Smooth muscle cell of the brain vasculature (primary cell): ENCODE results near the gene TPST2.
A peak's percentile ranks its signal among the peaks of the same experiment; 100 is the strongest.

ENCODE experiments used
- DNase-seq: peaks from one replicate; pipeline ENCODE4 v3.0.0-alpha.2; 2012; ENCODE audit warnings: low read depth, low spot score

The TPST2 gene

DNA sequence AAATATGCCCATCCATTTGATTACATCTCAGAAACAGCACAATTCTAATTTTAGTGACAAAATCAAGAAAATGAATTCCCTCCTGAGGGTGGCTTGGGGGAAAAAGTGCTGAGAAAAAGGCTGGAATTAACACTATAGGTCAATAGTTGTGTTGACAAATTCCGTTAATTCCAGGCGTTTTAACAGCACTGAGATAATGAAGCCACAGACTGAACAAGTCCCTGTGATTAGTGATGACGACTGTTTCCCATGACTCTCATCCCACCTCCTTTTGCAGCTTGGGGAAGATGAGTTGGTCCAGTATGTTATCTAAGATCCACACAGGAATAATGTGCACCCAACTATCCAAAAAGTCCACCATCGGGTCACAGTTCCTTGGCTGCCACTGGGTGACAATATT is 93.5 kb downstream of the TPST2 start:
- DNase-seq: no peak

DNA sequence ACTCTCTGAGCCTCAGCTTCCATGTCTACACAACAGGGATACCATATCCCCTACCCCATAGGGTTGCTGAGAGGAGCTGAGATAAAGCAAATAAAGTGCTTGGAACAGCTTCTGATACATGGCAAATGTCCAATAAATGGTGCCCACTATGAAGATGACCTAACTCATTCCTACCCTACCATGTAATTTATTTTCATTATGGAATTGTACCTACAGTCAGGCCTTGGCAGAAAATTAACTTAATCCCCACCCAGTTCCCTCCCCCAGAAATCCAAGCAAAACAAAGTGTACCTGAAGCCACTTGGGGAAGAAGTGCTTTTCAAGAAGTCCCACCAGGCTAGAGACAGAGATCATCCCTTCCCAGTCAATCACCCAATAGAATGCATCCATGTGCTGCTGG is 95.4 kb downstream of the TPST2 start:
- no peak for DNase-seq

DNA sequence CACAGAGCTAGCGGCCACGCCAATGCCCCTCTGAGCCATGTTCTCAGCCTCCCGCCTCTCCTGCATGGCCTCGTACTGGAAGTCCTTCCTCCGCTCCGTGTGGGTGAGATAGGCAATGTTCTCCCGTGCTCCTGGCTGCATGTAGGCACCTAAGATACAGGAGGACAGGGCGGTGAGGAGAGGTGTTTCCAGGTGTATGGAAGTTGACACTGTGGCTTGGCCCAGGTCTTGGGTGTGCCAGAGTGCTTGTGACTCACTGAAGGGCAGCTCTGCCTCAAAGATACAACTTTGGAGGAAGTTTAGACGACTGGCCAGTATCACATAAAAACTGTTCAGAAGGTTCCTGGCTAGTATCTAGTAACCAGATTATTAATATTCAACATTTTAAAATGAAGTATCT is 97.7 kb downstream of the TPST2 start:
- no peak for DNase-seq

DNA sequence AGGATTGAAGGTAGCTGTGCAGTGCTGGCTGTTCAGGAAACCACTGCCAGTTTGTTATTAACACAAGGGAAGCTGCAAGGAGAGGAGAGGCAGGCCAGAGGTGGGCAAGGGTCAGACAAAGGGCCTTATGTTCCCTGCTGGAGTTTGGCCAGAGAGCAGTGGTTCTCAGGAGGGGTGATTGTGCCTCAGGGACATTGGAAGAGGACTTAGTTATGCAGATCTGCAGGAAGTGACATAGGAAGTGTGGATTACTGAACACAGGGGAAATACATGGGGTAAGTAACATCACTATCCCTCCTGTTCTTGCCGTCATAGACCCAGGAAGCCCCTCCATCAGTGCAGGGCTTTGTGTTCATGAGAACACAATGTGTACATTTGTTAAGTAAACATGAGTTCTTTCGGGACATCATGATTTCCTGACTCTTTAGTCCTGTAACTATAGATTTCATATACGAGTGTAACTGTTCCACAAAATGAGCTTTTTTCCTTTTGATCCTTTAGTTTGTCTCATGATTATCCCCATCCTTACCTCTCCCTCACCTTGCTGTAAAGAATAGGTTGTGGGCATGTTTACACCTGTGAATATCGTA is 100.4 kb downstream of the TPST2 start:
- DNase-seq: no peak

DNA sequence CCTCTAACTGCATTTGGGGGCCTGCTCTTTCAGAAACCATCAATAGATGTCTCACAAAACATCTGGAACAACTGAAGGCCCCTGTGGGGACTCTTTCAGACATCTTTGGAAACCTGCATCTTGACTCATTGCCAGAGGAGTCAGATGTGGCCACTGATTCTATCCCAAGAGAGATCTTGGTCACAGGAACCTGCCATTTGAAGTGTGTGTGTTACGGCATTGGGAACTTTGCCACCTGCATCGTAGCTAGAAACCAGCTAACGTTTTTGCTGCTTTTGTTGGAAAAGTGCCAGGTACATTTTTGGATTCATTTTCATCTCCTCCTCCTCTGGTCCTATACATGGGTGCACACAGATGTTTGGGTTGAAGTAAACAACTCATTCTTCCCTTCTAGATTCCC is 101.9 kb downstream of the TPST2 start:
- no peak for DNase-seq

DNA sequence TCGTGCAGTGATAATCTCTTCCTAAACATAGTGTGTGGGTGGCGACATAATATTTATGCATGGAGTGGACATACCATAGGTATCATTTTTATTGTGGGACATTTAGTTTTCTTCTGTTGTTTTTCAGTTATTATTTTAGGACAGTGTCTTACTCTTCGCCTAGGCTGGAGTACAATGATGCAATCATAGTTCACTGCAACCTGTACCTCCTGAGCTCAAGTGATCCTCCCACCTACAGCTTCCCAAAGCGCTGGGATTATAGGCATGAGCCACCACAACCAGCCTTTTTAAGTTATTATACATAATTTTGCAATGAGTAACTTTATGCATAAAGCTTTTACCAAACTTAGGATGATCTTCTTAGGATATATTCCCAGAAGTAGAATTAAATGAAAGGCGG is 103.5 kb downstream of the TPST2 start:
- DNase-seq: no peak

DNA sequence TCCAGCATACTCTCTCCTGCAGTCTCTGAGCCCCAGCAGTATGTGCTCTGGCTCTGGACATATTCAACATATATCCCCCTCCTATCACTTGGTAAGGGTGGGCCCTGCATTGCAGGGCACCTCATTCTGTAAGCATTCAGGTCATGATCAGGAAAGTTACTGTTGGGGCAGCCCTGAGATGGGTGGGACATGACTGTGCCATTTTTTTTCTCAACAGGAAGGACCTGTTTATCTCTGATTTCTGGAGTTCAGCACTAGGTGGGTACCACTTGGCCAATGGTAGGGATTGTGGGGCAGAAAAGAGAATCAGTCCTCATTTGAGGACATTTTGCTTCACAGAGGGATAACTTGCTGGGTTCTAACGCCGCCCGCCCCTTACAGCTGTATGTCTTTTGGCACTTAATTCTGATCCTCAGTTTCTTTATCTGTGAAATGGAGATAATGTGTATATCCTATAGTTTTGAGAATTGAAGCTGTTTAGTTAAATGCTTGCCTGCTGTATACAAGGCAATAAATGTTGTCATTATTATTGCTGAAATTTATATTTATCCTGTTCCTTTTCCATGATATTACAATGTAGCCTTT is 104.0 kb downstream of the TPST2 start:
- no peak for DNase-seq

DNA sequence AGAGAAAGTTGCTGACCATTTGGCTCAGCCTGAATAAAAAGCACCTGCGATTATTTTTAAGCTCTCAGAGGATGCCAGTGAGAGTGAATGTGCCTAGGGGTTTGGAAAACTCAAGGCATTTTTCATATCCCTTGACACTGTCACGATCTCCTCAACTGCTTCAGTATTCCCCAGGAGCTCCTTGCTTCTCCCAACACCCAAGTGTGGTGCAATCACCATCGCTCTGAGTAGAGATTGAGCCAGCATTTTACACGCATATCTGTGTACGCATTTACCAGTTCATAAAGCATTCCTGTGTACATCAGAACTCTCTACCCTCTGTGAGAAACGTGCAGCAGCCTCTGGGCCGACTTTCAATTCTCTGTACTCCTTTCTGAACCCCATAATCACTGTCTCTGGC is 104.9 kb downstream of the TPST2 start:
- DNase-seq: no peak

DNA sequence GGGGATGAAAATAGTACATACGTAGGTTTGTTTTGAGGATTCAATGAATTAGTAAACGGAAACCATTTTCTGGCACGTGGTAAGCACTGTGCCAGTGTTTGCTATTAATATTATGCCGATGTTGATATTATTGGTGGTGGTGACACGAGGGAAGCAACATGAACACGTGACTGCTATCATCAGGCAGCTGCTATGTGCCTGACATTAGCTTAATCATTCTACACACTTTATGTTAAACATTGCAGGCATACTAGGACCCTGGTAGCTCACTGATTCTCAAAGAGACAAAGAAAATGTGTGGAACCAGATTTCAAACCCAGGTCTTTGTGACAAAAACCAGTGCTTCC is 105.6 kb downstream of the TPST2 start:
- no peak for DNase-seq

DNA sequence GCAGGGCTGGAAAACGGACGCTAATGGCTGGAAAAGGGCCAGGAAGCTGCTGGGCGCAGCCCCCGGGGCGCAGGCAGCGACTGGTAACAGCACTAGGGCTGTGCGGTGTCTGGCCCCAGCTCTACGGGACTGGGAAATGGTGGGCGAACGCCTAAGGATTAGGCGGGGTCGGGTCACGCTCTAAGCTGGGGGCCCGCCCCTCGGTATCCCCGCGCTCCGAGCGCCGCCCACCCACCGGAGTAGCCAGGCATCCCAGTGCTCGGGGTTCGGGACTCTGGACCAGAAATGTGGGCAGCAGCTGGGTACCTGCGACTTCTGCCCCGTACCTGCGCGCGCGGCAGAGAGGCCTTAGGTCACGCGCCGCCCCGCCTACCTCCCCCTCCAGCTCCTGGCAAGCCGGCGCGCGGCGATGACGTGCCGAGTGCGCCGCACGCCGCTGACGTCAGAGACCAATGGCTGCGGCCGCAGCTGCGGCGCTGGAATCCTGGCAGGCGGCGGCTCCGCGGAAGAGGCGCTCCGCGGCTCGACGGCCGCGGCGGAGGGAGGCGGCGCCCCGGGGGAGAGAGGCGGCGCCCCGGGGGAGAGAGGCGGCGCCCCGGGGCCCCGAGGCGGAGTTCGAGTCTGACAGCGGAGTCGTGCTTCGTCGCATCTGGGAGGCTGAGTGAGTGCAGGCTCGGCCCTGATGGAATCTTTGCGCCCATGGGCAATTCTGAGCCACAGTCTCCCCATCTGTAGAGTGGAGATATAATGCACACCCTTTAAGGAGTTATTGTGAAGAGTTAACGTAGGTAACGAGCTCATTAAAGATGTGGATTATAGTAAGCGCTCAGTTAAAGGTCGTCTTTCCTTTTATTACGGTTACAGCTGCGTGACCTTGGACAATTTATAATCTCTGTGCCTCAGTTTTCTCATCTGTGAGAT is 106.2 kb downstream of the TPST2 start, which contains the start of the genes HPS4 and SRRD:
HPS4 (minus strand) TSS at position 345 of the 921 bp plus-strand sequence. CDS start 2,021 bp downstream, outside the sequence.
SRRD (plus strand) TSS at position 439 of the 921 bp plus-strand sequence; CDS start at position 453, 14 bp downstream.
- peak; percentile 73 for DNase-seq

DNA sequence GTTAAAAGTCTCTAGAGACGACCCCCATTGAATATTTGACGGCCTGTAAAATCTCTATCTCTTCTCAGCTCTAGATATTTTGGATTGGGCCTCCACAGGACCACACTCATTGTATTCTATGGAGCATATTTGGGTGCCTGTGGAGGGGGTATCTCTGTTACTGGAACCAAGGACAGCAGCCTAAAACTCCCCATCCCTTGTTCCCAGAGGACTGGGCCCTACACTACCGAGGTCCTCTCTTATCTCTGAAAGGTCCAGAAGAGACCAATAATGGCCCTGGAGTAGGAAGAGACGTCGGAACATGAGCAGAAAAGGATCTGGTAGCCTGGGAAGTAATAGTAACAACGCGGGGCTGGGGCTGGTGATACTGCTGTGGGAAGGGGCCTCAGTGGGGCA is 106.9 kb downstream of the TPST2 start:
- DNase-seq: no peak

DNA sequence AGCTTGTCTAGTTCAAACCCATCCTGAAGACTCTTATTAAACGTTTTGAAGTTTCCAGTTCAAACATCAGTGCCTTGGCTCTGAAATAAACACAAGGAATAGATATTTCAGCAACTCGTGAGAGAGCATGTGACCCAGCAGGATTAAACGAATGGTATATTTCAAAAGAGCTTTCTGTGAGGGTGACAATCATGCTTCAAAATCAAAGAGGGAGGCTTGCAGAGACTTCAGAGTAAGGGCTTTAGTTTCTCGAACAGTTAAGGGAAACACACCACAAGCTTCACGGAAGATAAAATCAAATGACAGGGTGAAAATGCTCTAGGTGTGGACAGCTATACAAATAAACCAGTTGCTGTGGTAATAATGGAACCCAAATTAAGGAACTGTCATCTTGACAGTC is 107.8 kb downstream of the TPST2 start:
- DNase-seq: no peak

DNA sequence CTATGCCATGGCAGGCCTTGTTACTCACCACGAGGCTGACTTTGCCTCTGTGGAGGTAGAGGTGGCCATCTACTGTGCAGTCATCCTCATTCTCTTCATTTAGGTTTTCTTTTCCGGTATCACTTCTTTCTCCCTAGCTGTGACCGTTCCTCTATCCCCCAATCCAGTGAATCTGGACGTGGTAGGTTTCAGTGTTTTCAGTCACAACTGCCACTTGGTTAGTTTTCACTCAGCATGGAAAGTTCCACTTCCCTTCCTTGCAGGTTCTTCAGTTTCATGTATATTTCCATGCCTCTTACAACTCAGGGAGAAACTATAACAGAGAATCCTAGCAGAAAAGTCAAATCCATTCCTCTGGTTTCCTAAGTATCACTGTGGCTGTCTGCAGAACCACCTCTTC is 108.2 kb downstream of the TPST2 start:
- no peak for DNase-seq

DNA sequence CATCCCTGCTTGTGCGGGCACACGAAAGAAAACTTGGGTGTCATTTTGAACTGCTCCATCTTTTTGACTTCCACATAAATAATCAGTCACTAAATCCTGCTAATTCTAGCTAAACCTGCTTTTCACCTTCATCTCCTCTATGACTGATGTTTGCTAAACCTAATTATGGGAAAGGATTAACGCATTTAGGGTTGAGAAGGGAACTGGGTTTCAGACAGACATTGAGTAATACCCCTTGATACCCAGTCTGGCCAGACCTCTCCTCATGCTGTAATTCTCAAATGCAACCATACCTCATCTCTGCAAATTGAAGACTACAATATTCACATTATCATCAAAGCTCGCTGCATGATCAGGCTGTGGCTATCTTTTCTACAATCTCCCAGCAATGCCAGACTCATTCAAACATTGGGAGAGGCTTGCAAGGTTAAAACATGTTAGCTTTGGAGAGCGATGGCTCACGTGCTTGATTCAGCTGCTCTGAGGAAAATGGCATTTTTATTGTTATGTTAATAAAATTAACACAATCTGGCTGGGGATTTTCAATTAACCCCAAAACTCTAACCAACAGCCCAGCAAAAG is 108.7 kb downstream of the TPST2 start:
- DNase-seq: no peak

DNA sequence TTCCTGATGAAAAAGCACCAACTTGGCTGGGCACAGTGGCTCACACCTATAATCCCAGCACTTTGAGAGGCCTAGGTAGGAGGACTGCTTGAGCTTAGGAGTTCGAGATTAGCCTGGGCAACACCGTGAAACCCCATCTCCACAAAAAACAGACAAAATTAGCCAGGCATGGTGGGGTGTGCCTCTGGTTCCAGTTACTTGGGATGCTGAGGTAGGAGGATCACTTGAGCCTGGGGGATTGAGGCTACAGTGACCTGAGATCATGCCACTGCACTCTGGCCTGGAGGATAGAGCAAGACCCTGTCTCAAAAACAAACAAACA is 109.4 kb downstream of the TPST2 start:
- DNase-seq: no peak

DNA sequence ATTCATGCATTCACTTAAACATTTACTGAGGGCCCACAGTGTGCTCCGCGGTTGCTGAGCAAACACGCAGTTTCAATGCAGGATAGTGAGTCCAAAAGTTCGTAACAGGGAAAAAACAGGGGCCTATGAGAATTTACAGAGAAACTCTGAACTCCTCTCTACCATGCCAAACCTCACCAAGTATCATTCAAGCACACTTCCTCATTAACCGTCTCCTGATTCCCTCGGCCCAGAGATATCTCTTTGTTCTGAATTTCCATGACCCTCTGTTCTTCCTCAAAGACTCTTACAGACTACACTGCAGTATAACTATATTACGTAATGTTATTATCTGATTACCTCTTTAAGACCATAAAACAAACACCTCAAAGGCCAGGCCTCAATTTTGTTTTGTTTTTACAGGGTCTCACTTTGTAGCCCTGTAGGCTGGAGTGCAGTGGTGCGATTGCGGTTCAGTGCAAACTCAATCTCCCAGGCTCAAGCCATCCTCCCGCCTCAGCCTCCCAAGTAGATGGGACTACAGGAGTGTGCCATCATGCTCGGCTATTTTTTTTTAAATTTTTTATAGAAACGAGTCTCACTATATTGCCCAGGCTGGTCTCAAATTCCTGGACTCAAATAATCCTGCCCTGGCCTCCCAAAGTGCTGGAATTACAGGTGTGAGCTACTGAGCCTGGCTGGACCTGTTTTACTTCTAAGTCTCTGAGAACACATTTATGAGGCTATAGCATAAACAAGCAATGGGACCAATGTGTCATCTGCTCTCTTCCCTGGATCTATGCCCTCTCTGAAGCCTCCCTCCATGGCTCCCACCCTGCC is 109.9 kb downstream of the TPST2 start:
- no peak for DNase-seq

DNA sequence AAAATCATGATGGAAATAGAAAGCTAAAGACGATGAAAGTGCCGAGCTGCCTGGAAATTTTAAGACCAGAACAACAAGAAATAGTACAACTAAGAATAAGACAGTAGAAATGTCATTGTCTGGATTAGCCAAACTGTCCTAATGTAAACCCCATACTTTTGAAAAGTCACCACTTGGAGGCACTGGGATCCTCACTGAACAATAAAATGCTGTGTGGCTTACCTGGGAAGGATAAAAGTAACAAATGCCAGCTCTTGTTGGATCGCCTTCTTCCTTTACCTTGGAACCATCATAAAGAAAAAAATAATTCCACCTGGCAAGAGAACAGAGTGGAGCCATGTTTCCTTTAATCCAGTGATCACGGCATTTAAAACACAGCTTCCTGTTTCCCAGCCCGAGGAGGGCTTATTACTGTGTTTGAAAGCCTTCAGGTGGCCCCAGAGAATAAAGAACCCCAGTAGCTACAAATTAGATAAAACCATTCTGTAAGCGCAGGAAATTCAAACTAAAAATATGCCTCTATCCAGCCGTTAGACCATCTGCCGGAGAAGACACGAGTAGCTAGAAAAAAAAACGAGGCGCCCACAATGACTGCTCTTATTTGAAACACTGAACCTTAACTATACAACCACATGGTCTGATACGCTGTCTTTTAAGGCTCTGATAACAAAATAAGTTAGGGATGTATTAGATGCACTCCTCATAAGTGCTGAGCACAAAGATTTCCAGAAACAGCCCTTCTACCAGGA is 110.7 kb downstream of the TPST2 start:
- no peak for DNase-seq

DNA sequence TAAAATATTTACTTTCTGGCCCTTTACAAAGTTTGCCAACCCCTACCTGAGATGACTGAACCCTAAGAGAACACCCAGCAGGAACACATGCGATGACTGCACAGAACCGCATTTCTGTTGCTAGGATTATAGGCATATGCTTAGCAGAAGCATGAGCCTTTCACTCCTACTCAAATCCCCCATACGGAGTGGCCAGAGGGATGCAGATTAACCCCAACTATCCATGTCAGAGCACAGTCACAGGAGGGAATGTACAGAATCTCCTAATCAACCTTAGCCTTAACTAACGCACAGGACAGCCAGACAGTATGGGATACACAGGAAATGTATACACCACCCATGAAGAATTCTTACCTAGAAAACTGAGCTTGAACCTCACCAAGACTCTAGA is 112.6 kb downstream of the TPST2 start:
- no peak for DNase-seq

DNA sequence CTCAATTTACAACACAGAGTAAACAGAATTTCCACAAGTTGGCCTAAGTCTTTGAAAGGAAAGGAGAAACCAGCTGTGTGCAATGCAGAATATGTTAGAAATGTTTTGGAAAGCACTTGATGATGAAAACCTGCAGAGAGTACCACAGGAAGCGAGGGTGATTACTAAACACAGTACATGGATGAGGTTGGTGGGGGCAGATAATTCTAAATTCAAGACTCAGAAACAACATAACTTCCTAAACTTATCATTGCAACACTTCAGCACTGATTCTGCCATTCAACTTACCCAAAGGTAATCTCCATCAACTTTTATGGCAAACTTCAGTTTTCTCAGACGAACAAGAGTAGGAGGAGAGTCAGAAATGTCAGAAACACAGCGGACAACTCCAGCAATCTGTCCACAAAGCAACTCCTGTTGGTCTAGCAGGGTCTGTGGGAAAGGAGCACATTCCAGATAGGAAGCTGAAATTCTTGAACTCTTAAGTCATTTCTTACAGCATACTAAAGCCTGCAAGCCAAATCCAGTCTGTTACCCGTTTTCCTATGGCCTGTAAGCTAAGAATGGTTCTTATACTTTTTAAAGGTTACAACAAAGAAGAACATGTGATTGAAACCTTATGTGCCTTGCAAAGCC is 113.1 kb downstream of the TPST2 start:
- DNase-seq: no peak

DNA sequence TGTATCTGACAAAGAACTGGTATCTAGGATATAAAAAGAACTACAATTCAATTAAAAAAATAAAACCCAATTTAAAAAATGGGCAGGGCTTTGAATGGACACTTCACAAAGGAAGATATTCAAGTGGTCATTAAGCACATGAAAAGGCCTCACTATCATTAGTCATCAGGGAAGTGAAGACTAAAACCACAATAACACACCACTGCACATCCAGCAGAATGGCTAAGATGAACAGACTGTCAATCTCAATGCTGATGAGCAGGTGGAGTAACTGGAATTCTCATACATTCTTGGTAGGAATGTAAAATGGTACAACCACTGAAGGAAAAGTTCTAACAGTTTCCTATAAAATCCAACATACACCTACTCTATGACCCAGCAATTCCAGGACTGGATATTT is 115.2 kb downstream of the TPST2 start:
- no peak for DNase-seq
